ENCODE data around the gene ANKS6. TPM values are rescaled to one million over a fixed set of nuclear protein-coding genes. Genes with fewer than 3 reads are reported as not detected.

Gene ANKS6
- total and polyA plus RNA-seq, 10 of the 15 experiments (the other 5 are each of a cell fraction or from before 2014, with no cell fraction given), result 2.0 to 16.2 (median 6.1) TPM

GRCh38 chr9:98781588-98782383, 14.6 kb downstream of the ANKS6 start (continued):
- TF ChIP-seq CEBPZ (IDR thresholded peaks at IDR 0.05; ENCODE audit: low read depth, low read length) (no peak), NR2F1 (conservative IDR thresholded peaks at IDR 0.05) (no peak), HDGF (IDR thresholded peaks at IDR 0.05) (no peak), MTA2 (IDR thresholded peaks at IDR 0.05; ENCODE audit: low read depth) (no peak)

DNA sequence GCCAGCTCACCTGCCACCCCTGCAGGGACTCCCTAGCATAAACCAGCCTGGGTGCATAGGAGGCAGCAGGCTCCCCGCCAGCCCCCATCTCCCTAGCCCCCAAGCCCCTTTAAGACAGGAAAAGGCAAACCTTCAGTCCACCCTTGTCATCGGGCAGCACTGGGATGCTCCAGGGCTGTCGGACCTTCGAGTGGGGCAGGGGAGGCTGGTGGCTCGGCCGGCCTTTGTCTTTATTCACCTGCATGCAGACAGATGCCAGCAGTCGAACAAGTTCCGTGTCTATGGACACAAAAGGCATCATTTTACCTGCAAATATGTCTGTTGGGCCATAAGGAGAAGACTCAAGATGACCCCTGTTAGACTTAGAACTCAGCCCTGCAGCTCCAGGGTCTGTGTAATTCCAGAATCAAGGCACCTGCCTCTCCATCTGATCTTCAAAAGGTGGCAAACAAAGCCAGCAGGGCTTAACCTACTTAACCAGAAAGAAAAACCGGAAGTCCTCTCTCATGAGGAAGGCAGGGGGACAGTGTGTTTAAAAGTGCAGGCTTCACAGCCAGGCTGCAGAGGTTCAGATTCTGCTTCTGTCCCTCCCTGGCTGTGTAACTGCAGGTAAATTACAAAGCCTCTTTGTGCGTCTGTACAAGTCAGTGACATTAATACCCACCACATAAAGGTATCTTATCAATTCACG, 16.2 kb downstream of the ANKS6 start:
- Histone ChIP-seq H3K4me2 (ENCODE audit: control insufficient read depth, insufficient read depth) (no peak overlapping the region), H2AFZ (ENCODE audit: control insufficient read depth, low read depth, low read length) (no peak overlapping the region), H3K9me3 (replicated peaks; ENCODE audit: control insufficient read depth, insufficient read depth, low read length) (no peaks in the 10 kb centered on the region), H4K20me1 (ENCODE audit: control insufficient read depth, insufficient read depth) (no peaks in the 10 kb centered on the region), H3K4me1 (ENCODE audit: control insufficient read depth, insufficient read depth, low read length) (no peaks in the 10 kb centered on the region), H3K27me3 (replicated peaks in 1 of 2; ENCODE audit: control insufficient read depth in 2 of 2, insufficient read depth in 2 of 2, low read length in 1 of 2) (no peaks in the 10 kb centered on the region), H3K79me2 (ENCODE audit: control insufficient read depth, insufficient read depth, low read length) (no peaks in the 10 kb centered on the region), H3K4me3 (no peak overlapping the region), H3K36me3 (ENCODE audit: control insufficient read depth in 2 of 2, insufficient read depth in 2 of 2, low read length in 1 of 2) (no peaks in the 10 kb centered on the region), H3K9ac (ENCODE audit: control insufficient read depth, insufficient read depth, low read length) (no peak overlapping the region), H3K27ac (ENCODE audit: control insufficient read depth, insufficient read depth) (no peak overlapping the region)
- ChIA-PET RAD21 (ENCODE audit: unreplicated experiment) (no interaction called here), SMC1A (ENCODE audit: uncharacterized antibody, unreplicated experiment) (no interaction called here), CTCF (interaction anchor here (2.6 kb wide), 1 partner anchor 243 kb away, joined by 9 read pairs; no protein-coding TSS in a partner anchor), POLR2A (no interaction called here)
- DNase-seq (ENCODE audit: low read depth, low spot score), result no peak
- in situ Hi-C loops (cut with MboI) (loop anchor here (25.0 kb wide), 1 partner anchor 718 kb away; the partner anchor contains the start of gene NANS), intact Hi-C loops (cut with micrococcal nuclease; ENCODE audit: unreplicated experiment) (no loop called here)
- 75% methylated on average over 11 of the region's 11 CpGs for WGBS (ENCODE audit: insufficient coverage, insufficient replicate concordance, low lambda C conversion rate, missing lambda C conversion rate)
- ATAC-seq, result no peak
- no peak for FAIRE-seq
- no TSS peak for BruUV-seq (replicated peaks)
- TF ChIP-seq REST (IDR thresholded peaks at IDR 0.05; ENCODE audit: low read depth, low read length) (no peak), POU2F2 (IDR thresholded peaks at IDR 0.05; ENCODE audit: borderline replicate concordance, low read depth, low read length) (no peak), POLR2AphosphoS2 (IDR thresholded peaks at IDR 0.05; ENCODE audit: low read depth, low read length) (no peak), PKNOX1 (IDR thresholded peaks at IDR 0.05) (no peak), RUNX3 (IDR thresholded peaks at IDR 0.05; ENCODE audit: low read length) (no peak), ZNF217 (IDR thresholded peaks at IDR 0.05) (no peak), HCFC1 (IDR thresholded peaks at IDR 0.05; ENCODE audit: low read length) (no peak)
